ENCODE measurements around the gene CASZ1. TPM values are rescaled to one million over a fixed set of nuclear protein-coding genes. Genes with fewer than 3 reads are reported as not detected.

CASZ1 gene
- total RNA-seq, 1 donor from 2014 or later = 18.3 TPM

- Mint-ChIP-seq H3K27me3 (ENCODE audit: unreplicated experiment) (peaks cover 3% of the 10 kb centered on the region), H3K27ac (ENCODE audit: unreplicated experiment) (no peak overlapping the region), H3K36me3 (ENCODE audit: unreplicated experiment) (no peaks in the 10 kb centered on the region), H3K4me1 (ENCODE audit: low read depth, unreplicated experiment) (peaks cover 11% of the 10 kb centered on the region), H3K9me3 (ENCODE audit: unreplicated experiment) (peaks cover 9% of the 10 kb centered on the region), H3K4me3 (ENCODE audit: unreplicated experiment) (no peak overlapping the region)
- TF ChIP-seq CTCF (IDR thresholded peaks at IDR 0.05; ENCODE audit: partially characterized antibody, unreplicated experiment) = no peak
- DNase-seq = no peak
These were observed 18.8 kb upstream of the CASZ1 start for GRCh38 chr1:10814976-10815857.

- Mint-ChIP-seq H3K4me1 (ENCODE audit: low read depth, unreplicated experiment) (peaks cover 11% of the 10 kb centered on the region), H3K27ac (ENCODE audit: unreplicated experiment) (no peak overlapping the region), H3K9me3 (ENCODE audit: unreplicated experiment) (peaks cover 9% of the 10 kb centered on the region), H3K4me3 (ENCODE audit: unreplicated experiment) (peak overlapping the region; percentile 39), H3K27me3 (ENCODE audit: unreplicated experiment) (peaks cover 3% of the 10 kb centered on the region), H3K36me3 (ENCODE audit: unreplicated experiment) (no peaks in the 10 kb centered on the region)
- no peak for DNase-seq
- no peak for TF ChIP-seq CTCF (IDR thresholded peaks at IDR 0.05; ENCODE audit: partially characterized antibody, unreplicated experiment)
These were observed 17.9 kb upstream of the CASZ1 start for GRCh38 chr1:10814312-10814711.

GRCh38 chr1:10813799-10814198 lies 17.4 kb upstream of the CASZ1 start:
- Mint-ChIP-seq H3K36me3 (ENCODE audit: unreplicated experiment) (no peaks in the 10 kb centered on the region), H3K4me3 (ENCODE audit: unreplicated experiment) (no peak overlapping the region), H3K27ac (ENCODE audit: unreplicated experiment) (no peak overlapping the region), H3K9me3 (ENCODE audit: unreplicated experiment) (peaks cover 9% of the 10 kb centered on the region), H3K27me3 (ENCODE audit: unreplicated experiment) (peaks cover 3% of the 10 kb centered on the region), H3K4me1 (ENCODE audit: low read depth, unreplicated experiment) (peaks cover 11% of the 10 kb centered on the region)
- no peak for DNase-seq
- no peak for TF ChIP-seq CTCF (IDR thresholded peaks at IDR 0.05; ENCODE audit: partially characterized antibody, unreplicated experiment)

GRCh38 chr1:10812387-10812915 lies 16.0 kb upstream of the CASZ1 start:
- Mint-ChIP-seq H3K4me3 (ENCODE audit: unreplicated experiment) (no peak overlapping the region), H3K4me1 (ENCODE audit: low read depth, unreplicated experiment) (peaks cover 11% of the 10 kb centered on the region), H3K27ac (ENCODE audit: unreplicated experiment) (no peak overlapping the region), H3K27me3 (ENCODE audit: unreplicated experiment) (peaks cover 3% of the 10 kb centered on the region), H3K36me3 (ENCODE audit: unreplicated experiment) (no peaks in the 10 kb centered on the region), H3K9me3 (ENCODE audit: unreplicated experiment) (peaks cover 9% of the 10 kb centered on the region)
- no peak for DNase-seq
- TF ChIP-seq CTCF (IDR thresholded peaks at IDR 0.05; ENCODE audit: partially characterized antibody, unreplicated experiment) = no peak

- H3K9me3 Mint-ChIP-seq (ENCODE audit: unreplicated experiment) = peaks cover 4% of the 10 kb centered on the region
- H3K27ac Mint-ChIP-seq (ENCODE audit: unreplicated experiment) = no peak overlapping the region
- H3K36me3 Mint-ChIP-seq (ENCODE audit: unreplicated experiment) = no peaks in the 10 kb centered on the region
- TF ChIP-seq CTCF (IDR thresholded peaks at IDR 0.05; ENCODE audit: partially characterized antibody, unreplicated experiment) = no peak
- H3K27me3 Mint-ChIP-seq (ENCODE audit: unreplicated experiment) = peaks cover 10% of the 10 kb centered on the region
- H3K4me3 Mint-ChIP-seq (ENCODE audit: unreplicated experiment) = no peak overlapping the region
- DNase-seq = no peak
- peaks cover 6% of the 10 kb centered on the region for H3K4me1 Mint-ChIP-seq (ENCODE audit: low read depth, unreplicated experiment)
These were observed 12.0 kb upstream of the CASZ1 start for GRCh38 chr1:10808441-10808840.
